GM19397 (cell line): ENCODE results near the gene HNF4A.
"Not testable (repeated sequence)": the region's sequence is repeated elsewhere in the genome, so short reads cannot be mapped to it uniquely, and the experiment has no call there.

Experiments used
- ATAC-seq: cut with Tn5 transposase; IDR thresholded peaks from one replicate; pipeline ENCODE4 v1.9.1; 2021; ENCODE audit warnings: mild to moderate bottlenecking, moderate library complexity; ENCODE audit not compliant: unreplicated experiment

The HNF4A gene

DNA sequence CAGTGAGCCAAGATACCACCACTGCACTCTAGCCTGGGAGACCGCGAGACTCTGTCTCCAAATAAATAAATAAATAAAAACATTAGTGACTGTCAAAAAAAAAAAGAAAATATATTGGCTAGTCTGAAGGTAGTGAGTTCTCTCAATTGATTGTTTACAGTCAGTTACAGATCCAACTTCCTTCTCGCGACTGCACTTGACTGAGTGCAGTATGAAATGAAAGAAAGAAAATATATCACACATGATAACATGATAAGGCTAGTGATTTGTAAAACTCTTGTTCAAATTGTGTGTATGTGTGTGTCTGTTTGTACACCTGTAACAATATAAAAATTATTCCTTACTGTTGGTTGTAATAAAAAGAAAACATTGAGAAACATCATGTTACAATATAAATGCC lies 10.8 kb upstream of the HNF4A start:
- ATAC-seq = no peak

DNA sequence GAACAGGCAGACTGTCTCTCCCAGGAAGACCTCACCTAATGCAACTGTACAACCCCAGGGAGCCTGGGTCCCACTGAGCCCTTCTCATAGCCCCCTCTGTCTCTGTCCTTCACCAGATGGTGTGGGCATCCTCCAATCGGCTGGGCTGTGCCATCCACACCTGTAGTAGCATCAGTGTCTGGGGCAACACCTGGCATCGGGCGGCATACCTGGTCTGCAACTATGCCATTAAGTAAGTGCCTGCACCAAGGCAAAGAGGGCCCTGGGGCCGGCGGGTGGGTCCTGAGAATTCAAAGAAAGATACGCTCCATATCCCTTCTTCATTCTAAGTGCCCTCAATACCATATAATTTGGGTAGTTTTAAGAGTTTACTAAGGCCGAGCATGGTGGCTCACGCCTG lies 10.4 kb upstream of the HNF4A start:
- no peak for ATAC-seq

DNA sequence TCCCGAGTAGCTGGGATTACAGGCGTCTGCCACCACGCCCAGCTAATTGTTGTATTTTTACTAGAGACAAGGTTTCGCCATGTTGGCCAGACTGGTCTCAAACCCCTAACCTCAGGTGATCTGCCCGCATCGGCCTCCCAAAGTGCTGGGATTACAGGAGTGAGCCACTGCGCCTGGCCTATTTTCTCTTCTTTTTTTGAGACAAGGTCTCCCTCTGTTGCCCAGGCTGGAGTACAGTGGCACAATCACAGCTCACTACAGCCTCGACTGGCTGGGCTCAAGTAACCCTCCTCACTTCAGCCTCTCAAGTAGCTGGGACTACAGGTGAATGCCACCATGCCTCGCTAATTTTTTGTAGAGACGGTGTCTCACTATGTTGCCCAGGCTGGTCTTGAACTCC lies 9.6 kb upstream of the HNF4A start:
- not testable (repeated sequence) for ATAC-seq

DNA sequence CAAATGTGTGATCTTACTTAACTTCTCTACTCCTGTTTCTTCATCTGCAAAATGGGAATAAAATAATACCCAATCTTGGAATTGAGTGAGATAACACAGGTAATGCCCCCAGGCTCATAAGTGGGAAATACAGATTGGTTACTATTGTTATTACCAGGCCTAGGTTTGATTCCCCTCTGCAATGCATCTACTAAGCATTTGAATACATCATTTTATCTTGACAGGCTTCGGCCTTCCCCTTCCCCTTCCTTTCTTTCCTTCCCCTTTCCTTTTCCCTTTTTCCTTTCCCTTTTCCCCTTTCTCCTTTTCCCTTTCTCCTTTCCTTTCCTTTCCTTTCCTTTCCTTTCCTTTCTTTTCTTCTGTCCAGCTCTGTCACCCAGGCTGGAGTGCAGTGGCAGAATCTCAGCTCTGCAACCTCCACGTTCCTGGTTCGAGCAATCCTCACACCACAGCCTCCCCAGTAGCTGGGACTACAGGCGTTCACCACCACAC lies 7.3 kb upstream of the HNF4A start:
- ATAC-seq = no peak

DNA sequence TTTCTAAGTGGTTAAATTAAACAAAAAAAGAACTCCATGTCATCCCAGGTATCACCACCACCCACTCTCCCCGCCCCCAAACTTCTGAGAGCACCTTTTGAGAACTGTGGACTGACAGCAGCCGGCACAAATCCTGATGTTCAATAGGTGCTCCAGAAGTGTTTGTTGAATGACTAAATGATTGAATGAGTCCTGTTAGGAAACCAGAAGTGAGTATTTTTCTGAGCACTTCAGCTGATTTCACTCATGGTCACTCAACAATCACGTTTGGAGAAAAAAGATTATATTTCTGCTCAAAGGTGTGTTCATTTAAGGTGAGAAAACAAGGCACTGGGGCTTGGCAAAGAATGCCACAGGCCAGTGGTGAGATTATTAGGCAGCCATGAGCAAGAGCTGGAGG lies 6.2 kb upstream of the HNF4A start:
- ATAC-seq = no peak

DNA sequence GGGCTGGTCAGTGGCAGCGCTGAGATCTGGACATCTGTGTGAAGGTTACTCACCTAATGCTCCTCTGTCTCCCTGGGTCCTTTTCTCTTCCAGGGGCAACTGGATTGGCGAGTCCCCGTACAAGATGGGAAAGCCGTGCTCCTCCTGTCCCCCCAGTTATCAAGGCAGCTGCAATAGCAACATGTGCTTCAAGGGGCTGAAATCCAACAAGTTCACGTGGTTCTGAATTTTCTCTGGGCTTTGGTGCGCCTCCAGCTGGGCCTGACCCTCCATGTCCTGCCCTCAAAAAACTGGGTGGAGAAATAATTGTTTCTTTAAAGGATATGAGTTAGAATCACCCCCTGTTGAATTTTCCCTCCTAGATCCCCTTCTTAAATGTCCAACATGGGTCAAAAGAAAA lies 4.9 kb upstream of the HNF4A start:
- ATAC-seq = no peak

DNA sequence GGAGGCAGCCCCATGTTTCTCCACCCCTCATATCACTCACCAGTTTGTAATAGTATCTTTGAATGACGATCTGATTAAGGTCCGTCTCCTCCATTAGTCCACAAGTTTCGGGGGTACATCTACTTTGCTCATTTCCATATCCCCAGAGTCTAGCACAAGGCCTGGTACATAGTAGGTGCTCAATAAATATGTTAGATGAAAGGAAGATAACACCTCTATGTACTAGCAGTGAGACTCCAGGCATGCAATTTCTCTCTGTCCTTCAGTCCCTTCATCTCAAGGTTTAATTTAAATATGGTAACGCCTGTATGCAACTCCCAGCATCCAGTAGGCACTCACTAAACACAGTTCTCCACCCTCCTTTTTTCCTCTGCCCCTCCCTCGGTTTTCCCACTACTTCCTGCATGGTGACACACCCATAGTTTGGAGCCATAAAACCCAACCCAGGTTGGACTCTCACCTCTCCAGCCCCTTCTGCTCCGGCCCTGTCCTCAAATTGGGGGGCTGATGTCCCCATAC lies 461 bp upstream of the HNF4A start:
- no peak for ATAC-seq

DNA sequence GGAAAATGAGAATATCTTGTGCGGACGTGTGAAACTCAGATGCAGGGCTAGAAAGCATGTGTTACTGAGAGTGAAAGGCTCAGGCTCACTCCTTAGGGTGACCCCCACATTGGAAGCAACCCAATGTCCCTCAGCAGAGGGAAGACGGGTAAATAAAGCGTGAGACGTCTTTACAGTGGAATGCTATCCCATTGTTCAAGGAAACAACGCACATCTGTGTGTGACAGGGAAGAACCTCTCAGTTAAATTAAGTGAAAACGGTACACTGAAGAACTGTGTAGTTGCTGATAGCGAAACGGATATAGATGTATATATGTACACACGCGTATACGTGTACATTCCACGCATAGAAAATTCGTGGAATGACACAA lies 839 bp downstream of the HNF4A start:
- no peak for ATAC-seq

DNA sequence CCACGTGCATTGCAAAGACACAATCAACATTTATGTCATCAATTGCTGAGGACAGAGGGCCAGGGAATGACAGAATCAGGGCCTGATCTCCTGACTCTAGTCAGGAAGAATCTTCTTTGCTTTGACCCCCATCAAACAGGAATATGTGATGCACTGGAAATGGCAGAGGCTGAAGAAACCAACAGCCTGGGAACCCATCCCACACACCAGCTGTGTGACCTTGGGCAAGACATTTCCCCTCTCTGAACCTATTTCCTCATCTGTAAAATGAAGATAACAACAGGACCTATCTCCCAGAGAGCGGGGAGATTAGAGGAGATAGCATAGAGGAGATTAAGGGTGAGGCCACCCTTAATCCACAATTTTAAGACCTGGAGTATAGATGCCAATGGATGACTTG lies 1.5 kb downstream of the HNF4A start:
- ATAC-seq = no peak

DNA sequence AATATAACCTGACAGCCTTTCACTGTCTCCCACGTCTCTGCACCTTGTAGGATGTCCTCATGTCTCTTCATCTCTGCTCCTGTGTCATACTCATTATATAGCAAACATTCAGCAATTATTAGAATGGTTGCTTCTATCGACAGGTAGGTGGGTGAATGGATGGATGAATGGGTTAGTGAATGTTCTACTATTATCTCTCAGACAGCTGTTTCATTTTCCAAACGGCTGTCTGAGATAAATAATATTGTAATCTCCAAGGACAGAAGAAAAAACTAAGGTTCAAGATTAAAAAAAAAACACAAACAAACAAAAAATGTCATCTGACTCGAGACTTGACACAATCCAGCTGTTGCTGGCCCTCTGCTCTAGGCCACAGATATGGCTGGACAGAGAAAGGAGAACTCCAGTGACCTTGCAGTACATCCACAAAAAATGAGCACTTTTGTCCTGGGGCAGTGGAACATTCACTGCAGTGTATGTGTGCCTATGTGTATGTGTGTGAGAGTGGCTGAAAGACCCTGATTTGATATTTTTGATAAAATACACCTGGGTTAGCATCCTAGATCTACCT lies 2.1 kb downstream of the HNF4A start:
- ATAC-seq = no peak

DNA sequence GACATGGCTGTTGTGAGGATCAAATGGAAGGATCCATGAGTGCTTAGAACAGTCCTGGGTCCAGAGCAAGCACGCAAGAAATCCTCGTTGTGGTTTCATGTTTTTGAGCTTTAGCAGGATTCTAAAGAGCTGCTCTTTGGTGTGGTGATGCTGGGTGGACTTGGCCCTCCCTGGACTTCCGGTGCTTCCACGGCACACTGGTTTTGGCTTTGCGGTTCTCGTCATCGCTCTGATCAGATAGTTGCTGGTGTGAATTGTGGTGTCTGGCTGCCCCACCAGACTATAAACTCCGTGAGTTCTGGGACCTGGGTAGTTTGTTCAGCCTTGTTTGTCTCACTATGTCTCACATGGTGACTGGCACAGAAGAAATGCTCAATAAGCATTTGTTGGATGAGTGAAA lies 3.3 kb downstream of the HNF4A start:
- no peak for ATAC-seq

DNA sequence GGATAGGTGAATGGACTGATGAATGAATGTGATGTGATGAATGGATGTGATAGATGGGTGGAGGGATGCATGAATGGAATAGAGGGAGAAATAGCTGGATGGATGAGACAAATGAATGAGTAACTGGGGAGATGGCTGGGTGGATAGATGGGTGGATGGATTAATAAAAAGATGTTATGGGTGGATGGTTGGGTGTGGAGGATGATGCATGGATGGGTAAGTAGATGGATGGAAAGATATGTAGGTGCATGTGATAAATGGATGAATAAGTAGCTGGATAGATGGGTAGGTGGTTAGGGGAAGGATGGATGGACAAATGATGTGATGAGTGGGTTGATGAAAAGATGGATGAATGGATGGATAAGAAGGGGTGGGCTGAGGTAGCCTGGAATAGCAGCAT lies 4.7 kb downstream of the HNF4A start:
- ATAC-seq = no peak

DNA sequence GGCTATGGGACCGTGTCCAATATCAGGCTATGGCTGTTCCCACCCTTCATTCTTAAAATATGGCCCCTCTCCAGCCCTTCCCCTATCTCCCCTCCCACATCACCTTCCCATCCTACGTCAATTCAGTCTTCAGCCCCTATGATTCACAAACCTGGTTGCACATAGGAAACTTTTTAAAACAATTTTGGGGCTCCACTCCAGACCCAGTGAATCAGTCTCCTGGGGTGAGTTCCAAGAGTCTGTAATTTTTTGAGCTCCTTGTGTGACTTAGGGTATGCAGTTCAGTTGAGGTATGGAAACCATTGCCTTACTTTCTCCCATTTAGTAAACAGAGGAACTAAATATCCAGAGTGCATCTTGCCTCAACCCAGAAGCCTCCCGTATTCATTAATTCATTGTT lies 5.5 kb downstream of the HNF4A start:
- no peak for ATAC-seq

DNA sequence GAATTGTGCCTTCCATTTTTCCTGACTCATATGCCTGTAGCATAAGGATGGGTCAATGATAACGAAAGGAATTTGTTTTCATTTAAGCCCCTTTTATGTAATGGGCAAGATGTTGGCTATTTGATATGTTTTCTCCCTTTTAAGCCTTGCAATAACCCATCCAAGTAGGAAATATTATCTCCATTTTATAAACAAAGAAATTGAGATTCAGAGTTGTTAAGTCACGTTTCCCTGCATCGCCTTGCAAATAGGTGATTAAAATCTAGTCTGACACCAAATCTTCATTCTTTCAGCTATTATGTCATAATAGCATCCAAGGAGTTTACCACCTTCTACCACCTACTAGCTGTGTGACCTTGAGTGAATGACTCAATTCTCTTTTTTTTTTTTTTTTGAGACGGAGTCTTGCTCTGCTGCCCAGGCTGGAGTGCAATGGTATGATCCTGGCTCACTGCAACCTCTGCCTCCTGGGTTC lies 7.0 kb downstream of the HNF4A start:
- no peak for ATAC-seq

DNA sequence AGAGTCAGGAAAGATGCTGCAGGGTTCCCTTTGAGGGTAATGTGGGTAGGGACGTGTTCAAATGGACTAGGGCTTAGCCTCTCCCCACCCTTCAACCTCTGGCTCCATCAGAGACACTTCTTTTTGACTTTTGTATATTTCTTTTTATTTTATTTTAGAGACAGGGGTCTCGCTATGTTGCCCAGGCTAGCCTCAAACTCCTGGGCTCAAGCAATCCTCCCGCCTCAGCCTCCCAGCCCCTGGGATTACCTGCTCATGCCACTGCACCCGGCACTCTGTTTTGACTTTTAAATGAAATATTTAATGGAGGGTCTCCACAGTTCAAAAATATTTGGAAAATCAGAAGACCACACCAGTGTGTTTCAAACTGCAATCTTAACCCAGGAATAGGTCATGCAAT lies 8.6 kb downstream of the HNF4A start:
- ATAC-seq = no peak

DNA sequence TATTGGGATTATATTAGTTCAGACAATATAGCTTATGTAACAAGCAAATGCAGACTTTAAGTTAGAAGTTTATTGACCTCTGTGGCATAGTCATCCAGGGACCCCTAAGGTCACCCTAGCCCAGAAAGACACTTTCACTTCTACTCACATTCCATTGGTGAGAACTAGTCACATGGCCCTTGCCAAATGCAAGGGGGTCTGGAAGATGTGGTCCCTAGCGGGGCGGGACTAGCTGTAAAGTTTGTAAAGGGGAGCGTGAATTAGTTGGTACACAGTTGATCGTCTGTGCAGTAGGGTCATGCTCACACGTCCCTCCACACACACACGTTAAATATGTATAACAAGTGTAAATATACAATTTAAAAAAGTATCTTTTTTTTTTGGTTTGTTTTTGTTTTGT lies 9.3 kb downstream of the HNF4A start:
- ATAC-seq = no peak

DNA sequence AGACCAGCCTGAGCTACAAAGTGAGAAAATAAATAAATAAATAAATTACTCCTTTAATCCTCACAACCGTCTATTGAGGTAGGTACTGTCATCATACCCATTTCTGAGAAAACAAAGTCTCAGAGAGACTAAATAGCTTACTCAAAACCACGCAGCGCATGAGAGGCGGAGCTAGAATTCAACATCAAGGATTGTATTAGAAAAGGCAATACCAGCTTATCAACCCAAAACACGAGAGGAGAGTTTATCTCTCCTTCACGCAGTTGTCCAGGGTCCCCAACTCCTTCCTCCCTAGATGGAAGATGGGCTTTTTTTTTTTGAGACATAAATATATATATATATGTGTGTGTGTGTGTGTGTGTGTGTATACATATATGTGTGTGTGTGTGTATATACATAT lies 12.2 kb downstream of the HNF4A start:
- ATAC-seq = no peak

DNA sequence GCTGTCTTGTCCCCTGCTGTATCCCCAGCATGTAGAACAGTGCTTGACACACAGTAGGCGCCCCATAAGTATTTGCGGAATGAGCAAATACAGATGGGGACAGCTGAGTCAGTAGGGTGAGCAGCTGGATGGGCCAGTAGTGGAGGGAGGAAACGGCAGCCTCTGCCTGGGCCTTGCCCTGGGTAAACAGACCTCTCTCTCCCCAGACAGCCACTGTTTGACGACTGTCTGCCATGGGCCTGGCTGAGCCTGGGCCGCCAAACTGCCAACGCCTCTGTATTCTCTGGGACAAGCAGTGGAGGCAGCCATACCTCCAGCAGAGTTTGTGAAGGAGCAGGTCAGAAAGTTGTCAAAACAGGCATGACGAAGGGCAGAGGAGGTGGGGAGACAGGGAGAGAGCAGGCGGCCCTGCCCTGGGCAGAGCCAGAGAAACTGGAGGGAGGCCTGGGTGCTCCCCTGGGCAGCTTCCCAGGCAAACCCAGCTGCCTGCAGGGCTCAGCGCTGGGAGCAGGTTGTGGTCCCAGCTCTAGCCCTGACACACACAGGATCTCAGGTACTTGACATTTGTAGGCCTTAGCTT lies 15.2 kb downstream of the HNF4A start:
- ATAC-seq = no peak

DNA sequence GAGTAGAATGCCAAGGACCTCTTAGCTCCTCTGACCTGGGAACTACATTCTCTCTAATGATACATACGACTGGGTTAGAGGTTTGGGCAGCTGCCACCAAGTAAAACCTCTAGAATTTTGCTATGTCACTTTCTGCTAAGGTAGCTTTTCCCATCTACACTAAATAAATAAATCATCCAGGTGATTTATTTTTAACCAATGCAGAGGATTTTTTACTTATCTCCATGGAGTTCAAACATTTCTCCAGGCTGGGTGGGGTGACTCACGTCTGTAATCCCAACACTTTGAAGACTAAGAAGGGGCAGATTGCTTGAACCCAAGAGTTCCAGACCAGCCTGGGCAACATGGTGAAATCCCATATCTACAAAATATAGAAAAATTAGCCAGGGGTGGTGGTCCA lies 27.1 kb downstream of the HNF4A start:
- ATAC-seq = no peak

DNA sequence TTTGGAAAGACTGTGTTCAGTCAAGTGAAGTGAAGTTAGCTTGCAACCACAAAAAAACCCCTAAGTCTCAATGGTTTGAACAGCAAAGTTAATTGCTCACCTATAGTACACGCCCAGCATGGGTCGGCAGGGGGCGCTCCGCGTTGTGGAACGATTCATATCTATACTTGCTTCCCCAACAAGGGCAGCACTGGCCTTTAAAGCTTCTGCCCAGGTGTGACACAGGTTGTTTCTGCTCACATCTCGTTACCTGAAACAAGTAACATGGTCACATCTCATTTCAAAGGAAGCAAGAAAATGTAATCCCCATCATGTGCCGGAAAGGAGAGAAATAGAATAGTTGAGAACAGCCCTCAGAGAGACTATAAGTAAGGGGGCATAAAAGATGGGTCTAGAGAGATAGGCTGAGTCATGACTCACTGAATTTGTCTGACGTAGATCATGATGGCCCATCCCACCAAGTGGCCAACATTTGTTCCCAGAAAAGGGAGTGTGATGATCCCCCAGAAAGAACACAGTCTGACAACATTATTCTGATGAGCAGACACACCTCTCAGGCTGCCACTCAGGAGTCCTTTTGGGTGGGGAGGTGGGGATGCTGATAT lies 29.0 kb downstream of the HNF4A start:
- ATAC-seq = no peak

DNA sequence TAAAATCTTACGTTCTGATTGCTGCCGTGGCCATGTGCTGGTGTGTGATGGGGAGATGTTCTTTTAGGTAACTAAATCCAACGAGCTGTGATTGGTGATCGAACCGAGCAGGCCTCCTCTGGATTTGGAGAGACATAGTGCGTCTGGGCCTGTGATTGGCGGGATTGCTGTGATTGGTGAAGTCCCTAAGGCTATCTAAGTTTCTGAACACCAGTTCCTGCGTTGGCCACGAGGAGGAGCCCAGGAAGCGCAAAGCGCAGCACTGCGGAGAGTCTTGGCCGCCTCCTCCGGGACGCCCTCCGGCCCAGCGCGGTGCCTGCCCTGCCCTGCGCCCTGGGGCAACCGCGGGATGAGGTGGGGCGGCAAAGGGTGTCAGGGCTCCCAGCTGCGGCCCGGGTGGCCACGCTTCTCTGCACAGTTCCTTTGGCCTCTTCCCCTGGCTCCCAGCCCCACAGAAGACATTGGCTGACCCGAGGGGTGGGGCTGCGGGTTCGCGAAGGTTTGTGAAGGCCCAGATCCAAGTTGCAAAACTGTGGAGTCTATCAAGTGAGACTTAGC lies 33.0 kb downstream of the HNF4A start:
- ATAC-seq = no peak

DNA sequence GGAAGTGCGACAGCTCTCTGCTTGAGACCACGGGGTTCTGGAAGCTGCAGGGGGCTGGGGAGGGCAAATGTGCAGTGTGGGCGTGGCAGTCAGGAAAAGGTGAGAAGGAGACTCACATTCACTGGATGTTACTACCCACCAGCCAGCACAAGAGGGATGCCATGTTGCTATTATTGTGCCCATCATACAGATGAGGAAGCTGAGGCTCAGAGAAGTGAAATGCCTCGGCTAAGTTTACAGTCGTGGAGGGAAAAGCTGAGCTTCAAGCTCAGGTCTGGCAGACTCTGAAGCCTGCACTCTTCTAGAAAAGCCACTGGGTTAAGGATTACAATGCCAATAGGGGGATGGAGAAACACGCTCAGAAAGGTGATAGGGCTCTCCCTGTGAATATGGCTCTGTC lies 34.4 kb downstream of the HNF4A start:
- no peak for ATAC-seq
